PFSK-1 (cell line): ENCODE data around the gene KRTCAP3.

ENCODE experiments used
- FOXP2 ChIP-seq: optimal IDR thresholded peaks from 2 replicates; pipeline ENCODE3; 2011; ENCODE audit warnings: borderline replicate concordance, control low read depth, inconsistent platforms; ENCODE audit not compliant: insufficient read depth; ENCODE audit errors: extremely low read length, extremely low read depth
- POLR2AphosphoS5 ChIP-seq: IDR thresholded peaks from 2 replicates; pipeline ENCODE4 v1.6.1; 2012; ENCODE audit warnings: low read depth, mild to moderate bottlenecking, control low read depth, low read length, moderate library complexity
- SIN3A ChIP-seq: IDR thresholded peaks from 2 replicates; pipeline ENCODE4 v1.6.1; 2012; ENCODE audit warnings: mild to moderate bottlenecking, low read length, moderate library complexity, borderline replicate concordance; ENCODE audit not compliant: insufficient read depth
- TAF1 ChIP-seq: IDR thresholded peaks from 2 replicates; pipeline ENCODE4 v1.6.1; 2012; ENCODE audit warnings: low read length, control low read depth, borderline replicate concordance; ENCODE audit not compliant: insufficient read depth
- TF ChIP-seq, protein P1 (sequence below), 2 experiments: IDR thresholded peaks; 2 replicates each; pipeline versions ENCODE4 v1.6.1 to v1.8.0; 2011 to 2012; ENCODE audit warnings: low read depth in 2 of 2, low read length in 2 of 2, control low read depth in 1 of 2, inconsistent platforms in 1 of 2, mild to moderate bottlenecking in 1 of 2, moderate library complexity in 1 of 2; ENCODE audit not compliant: insufficient read depth in 1 of 2

KRTCAP3 gene

GRCh38 chr2:27485496-27485895 is 43.3 kb downstream of the KRTCAP3 start:
- TF ChIP-seq, protein P1, sequence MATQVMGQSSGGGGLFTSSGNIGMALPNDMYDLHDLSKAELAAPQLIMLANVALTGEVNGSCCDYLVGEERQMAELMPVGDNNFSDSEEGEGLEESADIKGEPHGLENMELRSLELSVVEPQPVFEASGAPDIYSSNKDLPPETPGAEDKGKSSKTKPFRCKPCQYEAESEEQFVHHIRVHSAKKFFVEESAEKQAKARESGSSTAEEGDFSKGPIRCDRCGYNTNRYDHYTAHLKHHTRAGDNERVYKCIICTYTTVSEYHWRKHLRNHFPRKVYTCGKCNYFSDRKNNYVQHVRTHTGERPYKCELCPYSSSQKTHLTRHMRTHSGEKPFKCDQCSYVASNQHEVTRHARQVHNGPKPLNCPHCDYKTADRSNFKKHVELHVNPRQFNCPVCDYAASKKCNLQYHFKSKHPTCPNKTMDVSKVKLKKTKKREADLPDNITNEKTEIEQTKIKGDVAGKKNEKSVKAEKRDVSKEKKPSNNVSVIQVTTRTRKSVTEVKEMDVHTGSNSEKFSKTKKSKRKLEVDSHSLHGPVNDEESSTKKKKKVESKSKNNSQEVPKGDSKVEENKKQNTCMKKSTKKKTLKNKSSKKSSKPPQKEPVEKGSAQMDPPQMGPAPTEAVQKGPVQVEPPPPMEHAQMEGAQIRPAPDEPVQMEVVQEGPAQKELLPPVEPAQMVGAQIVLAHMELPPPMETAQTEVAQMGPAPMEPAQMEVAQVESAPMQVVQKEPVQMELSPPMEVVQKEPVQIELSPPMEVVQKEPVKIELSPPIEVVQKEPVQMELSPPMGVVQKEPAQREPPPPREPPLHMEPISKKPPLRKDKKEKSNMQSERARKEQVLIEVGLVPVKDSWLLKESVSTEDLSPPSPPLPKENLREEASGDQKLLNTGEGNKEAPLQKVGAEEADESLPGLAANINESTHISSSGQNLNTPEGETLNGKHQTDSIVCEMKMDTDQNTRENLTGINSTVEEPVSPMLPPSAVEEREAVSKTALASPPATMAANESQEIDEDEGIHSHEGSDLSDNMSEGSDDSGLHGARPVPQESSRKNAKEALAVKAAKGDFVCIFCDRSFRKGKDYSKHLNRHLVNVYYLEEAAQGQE (IDR thresholded peaks at IDR 0.05; ENCODE audit: insufficient read depth in 1 of 2, low read depth in 2 of 2, low read length in 2 of 2) = no peak
- no peak for TF ChIP-seq FOXP2
- no peak for TF ChIP-seq POLR2AphosphoS5
- TF ChIP-seq SIN3A = no peak
- no peak for TF ChIP-seq TAF1

DNA sequence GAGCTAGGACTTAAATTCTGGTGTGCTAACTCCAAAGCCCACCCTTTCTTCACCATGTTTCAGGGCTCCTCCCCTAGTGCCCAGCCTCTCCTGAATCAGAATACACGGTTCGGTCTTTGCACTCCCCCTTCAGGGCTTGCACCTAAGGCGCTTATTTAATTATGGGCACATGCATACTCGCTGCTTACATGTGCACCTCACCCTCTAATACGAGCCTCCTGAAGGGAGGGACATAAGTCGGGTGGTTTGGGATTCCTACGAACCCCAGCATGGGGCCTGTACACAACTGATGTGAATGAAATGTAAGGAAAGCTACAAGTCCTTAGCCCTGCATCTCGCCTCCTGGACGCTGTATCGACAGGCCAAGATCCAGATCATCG is 46.9 kb downstream of the KRTCAP3 start:
- TF ChIP-seq TAF1 = no peak
- no peak for TF ChIP-seq FOXP2
- TF ChIP-seq POLR2AphosphoS5 = no peak
- TF ChIP-seq, protein P1 (IDR thresholded peaks at IDR 0.05; ENCODE audit: insufficient read depth in 1 of 2, low read depth in 2 of 2, low read length in 2 of 2) = no peak
- no peak for TF ChIP-seq SIN3A

DNA sequence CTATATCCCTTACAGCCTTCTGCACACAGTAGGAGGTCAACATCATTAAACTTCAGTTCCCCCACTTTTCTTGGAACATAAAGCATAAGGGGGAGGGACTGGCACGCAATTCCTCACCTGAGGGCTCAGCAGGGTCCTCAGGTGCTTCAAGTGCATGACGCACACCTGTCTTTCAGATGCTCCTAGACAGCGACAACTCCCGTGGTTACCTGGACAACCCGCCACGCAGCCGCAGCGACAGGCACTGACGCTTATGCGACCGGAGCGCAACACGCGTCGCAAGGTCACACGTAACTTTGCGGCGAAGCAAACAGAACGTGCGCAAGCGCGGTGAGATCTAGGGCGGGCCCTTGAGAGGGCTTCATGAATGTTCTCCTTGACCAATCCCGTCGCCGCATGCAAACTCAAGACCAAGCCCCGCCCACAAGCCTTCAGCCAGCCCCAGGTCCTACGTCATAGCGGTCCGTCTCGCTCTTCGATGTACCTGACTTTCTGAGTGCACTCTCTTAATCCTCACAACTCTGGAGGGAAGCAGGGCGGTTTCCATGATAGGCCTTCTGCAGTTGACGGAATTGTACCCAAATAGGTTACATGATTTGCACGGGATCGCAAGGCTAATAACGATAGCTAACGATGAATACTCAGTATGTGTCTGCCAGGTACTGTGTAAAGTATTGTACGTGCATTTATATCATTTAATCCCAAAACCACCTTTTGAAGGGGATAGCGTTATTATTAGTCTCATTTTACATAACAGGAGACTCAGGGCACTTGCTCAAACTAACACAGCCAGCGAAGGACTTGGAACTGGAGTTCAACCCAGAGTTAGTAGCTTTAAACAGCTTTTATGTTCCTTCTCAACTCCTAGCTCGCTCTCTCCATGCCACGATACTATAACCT is 47.6 kb downstream of the KRTCAP3 start, which contains the start of gene IFT172:
Gene IFT172 (minus strand): TSS at position 246 of the 900 bp plus-strand sequence. CDS start 90 bp downstream, at position 156.
- TF ChIP-seq TAF1 (peak; percentile 41; the same call in 1 of the 2 replicates), SIN3A (peak; percentile 79; the same call in 1 of the 2 replicates), POLR2AphosphoS5 (peak; percentile 91), FOXP2 (peak; percentile 98)
- TF ChIP-seq, protein P1 (IDR thresholded peaks at IDR 0.05; ENCODE audit: insufficient read depth in 1 of 2, low read depth in 2 of 2, low read length in 2 of 2) = no peak

- TF ChIP-seq, protein P1 (IDR thresholded peaks at IDR 0.05; ENCODE audit: insufficient read depth in 1 of 2, low read depth in 2 of 2, low read length in 2 of 2) = no peak
- no peak for TF ChIP-seq FOXP2
- TF ChIP-seq TAF1 = no peak
- TF ChIP-seq SIN3A = no peak
- no peak for TF ChIP-seq POLR2AphosphoS5
Measured at GRCh38 chr2:27492557-27492956, 50.4 kb downstream of the KRTCAP3 start.
